Measurements from ENCODE around the gene GRAMD2B.

GRCh38 chr5:126385524-126386502 lies 37.4 kb upstream of the GRAMD2B start:
- no peak for TF ChIP-seq POLR2A (IDR thresholded peaks at IDR 0.05)
- TF ChIP-seq CTCF (IDR thresholded peaks at IDR 0.05), result no peak
